ENCODE data around the gene MCCC2. TPM values are rescaled to one million over a fixed set of nuclear protein-coding genes. Genes with fewer than 3 reads are reported as not detected.

The MCCC2 gene
- total and polyA plus RNA-seq, 2 of the 4 experiments (the other 2 are of a cell fraction): 18.0 to 22.0 TPM

DNA sequence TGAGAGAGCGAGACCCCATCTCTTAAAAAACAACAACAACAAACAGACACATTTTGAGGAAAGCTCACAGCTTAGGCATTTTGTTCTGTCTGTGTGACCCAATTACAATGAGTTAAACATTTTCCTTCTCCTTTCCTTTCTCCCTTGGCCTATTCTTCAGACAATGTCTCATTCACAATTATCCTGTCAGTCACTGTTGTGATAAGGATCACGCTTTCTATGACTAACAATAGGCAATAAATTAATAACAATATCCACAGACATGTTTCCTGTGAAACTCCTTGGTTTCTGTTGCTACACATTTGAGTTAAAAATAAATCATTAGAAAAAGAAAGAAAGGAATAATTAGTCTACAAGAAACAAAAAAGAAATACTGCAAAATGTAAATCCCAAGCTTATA is 112.1 kb downstream of the MCCC2 start:
- Histone ChIP-seq H3K9ac (ENCODE audit: low read depth, low read length) (no peak overlapping the region), H2AK9ac (replicated peaks; ENCODE audit: low read depth, low read length, poor library complexity) (no peak overlapping the region), H2BK20ac (ENCODE audit: low read depth, low read length) (no peak overlapping the region), H4K5ac (ENCODE audit: low read depth, low read length) (no peak overlapping the region), H2BK15ac (ENCODE audit: low read depth, low read length) (no peak overlapping the region), H3K36me3 (ENCODE audit: control insufficient read depth, insufficient read depth, low read length) (no peaks in the 10 kb centered on the region), H3K56ac (ENCODE audit: extremely low read depth, insufficient read depth, low read length) (no peak overlapping the region), H3K4me2 (ENCODE audit: low read depth, low read length) (no peak overlapping the region), H4K8ac (ENCODE audit: low read depth in 2 of 2, low read length in 2 of 2) (no peak overlapping the region), H3K9me3 (ENCODE audit: control insufficient read depth, insufficient read depth, low read length) (no peaks in the 10 kb centered on the region), H2AFZ (replicated peaks; ENCODE audit: low read length, poor library complexity) (no peak overlapping the region), H3K27ac (ENCODE audit: insufficient read depth, low read length) (no peak overlapping the region), H3K4me1 (ENCODE audit: control insufficient read depth, insufficient read depth, low read length) (no peaks in the 10 kb centered on the region), H4K20me1 (ENCODE audit: insufficient read depth, low read length) (no peaks in the 10 kb centered on the region), H3K27me3 (ENCODE audit: control insufficient read depth, insufficient read depth, low read length) (peaks cover 16% of the 10 kb centered on the region), H3K9me1 (ENCODE audit: insufficient read depth, low read length) (no peaks in the 10 kb centered on the region; the same call in 1 of the 2 replicates), H3K4me3 (ENCODE audit: insufficient read depth, low read depth, low read length) (no peak overlapping the region), H3K79me1 (ENCODE audit: low read depth in 1 of 2, low read length in 2 of 2) (no peaks in the 10 kb centered on the region), H3K23ac (ENCODE audit: low read depth, low read length) (no peak overlapping the region), H4K91ac (ENCODE audit: insufficient read depth, low read depth, low read length) (no peak overlapping the region), H3K14ac (replicated peaks; ENCODE audit: low read depth, low read length) (no peak overlapping the region), H2BK120ac (ENCODE audit: low read depth, low read length) (no peak overlapping the region), H2BK5ac (ENCODE audit: low read depth, low read length, poor library complexity, severe bottlenecking) (no peak overlapping the region), H3K4ac (ENCODE audit: low read depth, low read length) (no peak overlapping the region), H3K18ac (ENCODE audit: low read depth, low read length) (no peak overlapping the region), H2AK5ac (ENCODE audit: low read depth, low read length) (no peak overlapping the region)
- dilution Hi-C loops (cut with HindIII; ENCODE audit: low sequenced_read_pairs, unreplicated experiment): no loop called here
- BruUV-seq (replicated peaks): no TSS peak
- ChIA-PET POLR2A (ENCODE audit: unreplicated experiment) (no interaction called here), CTCF (no interaction called here)
- ATAC-seq (ENCODE audit: low read depth): no peak
- TF ChIP-seq, protein P1, sequence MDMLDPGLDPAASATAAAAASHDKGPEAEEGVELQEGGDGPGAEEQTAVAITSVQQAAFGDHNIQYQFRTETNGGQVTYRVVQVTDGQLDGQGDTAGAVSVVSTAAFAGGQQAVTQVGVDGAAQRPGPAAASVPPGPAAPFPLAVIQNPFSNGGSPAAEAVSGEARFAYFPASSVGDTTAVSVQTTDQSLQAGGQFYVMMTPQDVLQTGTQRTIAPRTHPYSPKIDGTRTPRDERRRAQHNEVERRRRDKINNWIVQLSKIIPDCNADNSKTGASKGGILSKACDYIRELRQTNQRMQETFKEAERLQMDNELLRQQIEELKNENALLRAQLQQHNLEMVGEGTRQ (IDR thresholded peaks at IDR 0.05; ENCODE audit: low read depth, low read length): no peak
- TF ChIP-seq MXI1 (IDR thresholded peaks at IDR 0.05; ENCODE audit: borderline replicate concordance, low read depth, low read length) (no peak), NFE2L2 (IDR thresholded peaks at IDR 0.05; ENCODE audit: low read depth, low read length) (no peak), POLR2A (IDR thresholded peaks at IDR 0.05; ENCODE audit: low read depth, low read length) (no peak), RCOR1 (IDR thresholded peaks at IDR 0.05; ENCODE audit: insufficient replicate concordance, low read length) (no peak), MAZ (IDR thresholded peaks at IDR 0.05; ENCODE audit: borderline replicate concordance, low read depth, low read length) (no peak), RFX5 (IDR thresholded peaks at IDR 0.05; ENCODE audit: low read depth, low read length) (no peak), BHLHE40 (IDR thresholded peaks at IDR 0.05; ENCODE audit: low read depth, low read length) (no peak), SMC3 (IDR thresholded peaks at IDR 0.05; ENCODE audit: low read depth, low read length) (no peak), MAFK (IDR thresholded peaks at IDR 0.05; ENCODE audit: low read depth, low read length) (no peak), RAD21 (IDR thresholded peaks at IDR 0.05; ENCODE audit: low read length) (no peak), FOS (IDR thresholded peaks at IDR 0.05; ENCODE audit: low read depth, low read length) (no peak), CHD1 (IDR thresholded peaks at IDR 0.05; ENCODE audit: low read depth, low read length) (no peak), CEBPB (IDR thresholded peaks at IDR 0.05; ENCODE audit: low read depth, low read length) (no peak)
- TF ChIP-seq, protein P2, sequence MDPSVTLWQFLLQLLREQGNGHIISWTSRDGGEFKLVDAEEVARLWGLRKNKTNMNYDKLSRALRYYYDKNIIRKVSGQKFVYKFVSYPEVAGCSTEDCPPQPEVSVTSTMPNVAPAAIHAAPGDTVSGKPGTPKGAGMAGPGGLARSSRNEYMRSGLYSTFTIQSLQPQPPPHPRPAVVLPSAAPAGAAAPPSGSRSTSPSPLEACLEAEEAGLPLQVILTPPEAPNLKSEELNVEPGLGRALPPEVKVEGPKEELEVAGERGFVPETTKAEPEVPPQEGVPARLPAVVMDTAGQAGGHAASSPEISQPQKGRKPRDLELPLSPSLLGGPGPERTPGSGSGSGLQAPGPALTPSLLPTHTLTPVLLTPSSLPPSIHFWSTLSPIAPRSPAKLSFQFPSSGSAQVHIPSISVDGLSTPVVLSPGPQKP (IDR thresholded peaks at IDR 0.05; ENCODE audit: borderline replicate concordance, low read depth, low read length): no peak
- TF ChIP-seq, protein P3, sequence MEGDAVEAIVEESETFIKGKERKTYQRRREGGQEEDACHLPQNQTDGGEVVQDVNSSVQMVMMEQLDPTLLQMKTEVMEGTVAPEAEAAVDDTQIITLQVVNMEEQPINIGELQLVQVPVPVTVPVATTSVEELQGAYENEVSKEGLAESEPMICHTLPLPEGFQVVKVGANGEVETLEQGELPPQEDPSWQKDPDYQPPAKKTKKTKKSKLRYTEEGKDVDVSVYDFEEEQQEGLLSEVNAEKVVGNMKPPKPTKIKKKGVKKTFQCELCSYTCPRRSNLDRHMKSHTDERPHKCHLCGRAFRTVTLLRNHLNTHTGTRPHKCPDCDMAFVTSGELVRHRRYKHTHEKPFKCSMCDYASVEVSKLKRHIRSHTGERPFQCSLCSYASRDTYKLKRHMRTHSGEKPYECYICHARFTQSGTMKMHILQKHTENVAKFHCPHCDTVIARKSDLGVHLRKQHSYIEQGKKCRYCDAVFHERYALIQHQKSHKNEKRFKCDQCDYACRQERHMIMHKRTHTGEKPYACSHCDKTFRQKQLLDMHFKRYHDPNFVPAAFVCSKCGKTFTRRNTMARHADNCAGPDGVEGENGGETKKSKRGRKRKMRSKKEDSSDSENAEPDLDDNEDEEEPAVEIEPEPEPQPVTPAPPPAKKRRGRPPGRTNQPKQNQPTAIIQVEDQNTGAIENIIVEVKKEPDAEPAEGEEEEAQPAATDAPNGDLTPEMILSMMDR (conservative IDR thresholded peaks at IDR 0.05; ENCODE audit: low read depth, low read length): no peak
- in situ Hi-C loops (cut with MboI; ENCODE audit: low sequenced_read_pairs): no loop called here
- intact Hi-C loops (cut with micrococcal nuclease): no loop called here
- WGBS, 2 experiments (ENCODE audit: extremely low coverage in 2 of 2, insufficient read length in 1 of 2): no CpG with 5 or more reads among the region's 2 CpGs
- DNase-seq: no peak

Data from IMR-90 (cell line).